Measurements from ENCODE around the gene RNF151. TPM values are rescaled to one million over a fixed set of nuclear protein-coding genes. Genes with fewer than 3 reads are reported as not detected.

The RNF151 gene
- total RNA-seq, 1 experiment from 2014 or later: not detected

DNA sequence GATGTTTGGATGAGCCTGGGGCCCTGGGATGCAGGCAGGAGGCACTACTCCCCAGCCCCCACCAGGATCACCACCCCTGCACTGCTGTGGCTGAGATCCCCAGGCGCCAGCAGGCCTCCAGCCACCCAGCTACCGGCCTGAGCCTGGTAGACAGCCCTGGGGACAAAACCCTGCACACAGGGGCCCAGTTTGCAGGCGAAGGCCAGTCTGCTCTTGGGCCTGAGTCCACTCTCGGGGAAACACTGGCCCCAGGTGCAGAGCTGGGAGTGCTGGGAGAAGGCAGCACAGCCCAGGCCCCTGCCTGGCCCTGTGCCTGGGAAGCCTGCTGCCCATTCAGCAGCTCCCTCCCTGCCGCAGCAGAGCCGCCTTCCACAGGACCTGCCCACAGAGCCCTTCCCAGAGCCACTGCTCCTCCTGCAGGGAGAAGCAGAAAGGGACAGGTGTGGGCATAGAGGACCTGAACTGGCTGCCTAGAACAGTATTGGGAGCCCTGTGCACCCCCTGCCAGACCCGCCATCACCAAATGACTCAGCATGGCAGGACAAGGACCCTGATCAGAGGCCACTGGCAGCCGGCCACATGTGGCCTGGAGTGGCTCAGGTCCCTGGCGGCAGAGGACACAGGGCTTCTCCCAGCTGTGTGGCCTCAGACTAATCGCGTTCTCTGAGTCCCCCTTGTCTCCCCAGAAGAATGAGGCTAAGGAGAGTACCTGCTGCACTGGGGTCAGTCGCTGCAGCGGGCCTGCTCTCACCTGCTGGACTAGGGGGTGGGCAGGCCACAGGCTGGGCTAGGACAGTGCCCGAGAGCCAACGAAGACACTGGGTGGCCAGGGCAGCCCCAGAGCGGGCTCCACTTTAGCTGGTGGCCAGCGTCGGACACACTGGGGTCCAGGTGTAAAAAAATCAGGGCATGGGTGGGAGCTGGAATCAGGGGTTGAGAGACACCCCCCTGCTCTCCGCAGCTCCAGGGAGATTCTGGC, 34.3 kb upstream of the RNF151 start:
- TF ChIP-seq, protein P1, sequence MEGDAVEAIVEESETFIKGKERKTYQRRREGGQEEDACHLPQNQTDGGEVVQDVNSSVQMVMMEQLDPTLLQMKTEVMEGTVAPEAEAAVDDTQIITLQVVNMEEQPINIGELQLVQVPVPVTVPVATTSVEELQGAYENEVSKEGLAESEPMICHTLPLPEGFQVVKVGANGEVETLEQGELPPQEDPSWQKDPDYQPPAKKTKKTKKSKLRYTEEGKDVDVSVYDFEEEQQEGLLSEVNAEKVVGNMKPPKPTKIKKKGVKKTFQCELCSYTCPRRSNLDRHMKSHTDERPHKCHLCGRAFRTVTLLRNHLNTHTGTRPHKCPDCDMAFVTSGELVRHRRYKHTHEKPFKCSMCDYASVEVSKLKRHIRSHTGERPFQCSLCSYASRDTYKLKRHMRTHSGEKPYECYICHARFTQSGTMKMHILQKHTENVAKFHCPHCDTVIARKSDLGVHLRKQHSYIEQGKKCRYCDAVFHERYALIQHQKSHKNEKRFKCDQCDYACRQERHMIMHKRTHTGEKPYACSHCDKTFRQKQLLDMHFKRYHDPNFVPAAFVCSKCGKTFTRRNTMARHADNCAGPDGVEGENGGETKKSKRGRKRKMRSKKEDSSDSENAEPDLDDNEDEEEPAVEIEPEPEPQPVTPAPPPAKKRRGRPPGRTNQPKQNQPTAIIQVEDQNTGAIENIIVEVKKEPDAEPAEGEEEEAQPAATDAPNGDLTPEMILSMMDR (IDR thresholded peaks at IDR 0.05; ENCODE audit: unreplicated experiment): peak; percentile 25
- Mint-ChIP-seq H3K4me1 (ENCODE audit: insufficient read depth, unreplicated experiment) (no peaks in the 10 kb centered on the region), H3K4me3 (ENCODE audit: unreplicated experiment) (no peak overlapping the region), H3K27ac (ENCODE audit: low read depth, unreplicated experiment) (peak overlapping the region; percentile 63), H3K9me3 (ENCODE audit: unreplicated experiment) (no peaks in the 10 kb centered on the region), H3K27me3 (ENCODE audit: insufficient read depth, unreplicated experiment) (no peaks in the 10 kb centered on the region), H3K36me3 (ENCODE audit: insufficient read depth, unreplicated experiment) (peaks cover 12% of the 10 kb centered on the region)
- DNase-seq (ENCODE audit: unreplicated experiment): peak; percentile 39
- no TSS peak for BruUV-seq (replicated peaks)
- CTCF ChIA-PET: interaction anchor here (0.7 to 7.2 kb wide), 2 partner anchors 18 to 66 kb away, joined by 3 to 105 read pairs; no protein-coding TSS in a partner anchor
- POLR2A ChIA-PET: interaction anchor here (0.7 to 0.9 kb wide), 2 partner anchors 67 to 220 kb away, joined by 3 read pairs; no protein-coding TSS in a partner anchor
- intact Hi-C loops (cut with micrococcal nuclease): no loop called here

DNA sequence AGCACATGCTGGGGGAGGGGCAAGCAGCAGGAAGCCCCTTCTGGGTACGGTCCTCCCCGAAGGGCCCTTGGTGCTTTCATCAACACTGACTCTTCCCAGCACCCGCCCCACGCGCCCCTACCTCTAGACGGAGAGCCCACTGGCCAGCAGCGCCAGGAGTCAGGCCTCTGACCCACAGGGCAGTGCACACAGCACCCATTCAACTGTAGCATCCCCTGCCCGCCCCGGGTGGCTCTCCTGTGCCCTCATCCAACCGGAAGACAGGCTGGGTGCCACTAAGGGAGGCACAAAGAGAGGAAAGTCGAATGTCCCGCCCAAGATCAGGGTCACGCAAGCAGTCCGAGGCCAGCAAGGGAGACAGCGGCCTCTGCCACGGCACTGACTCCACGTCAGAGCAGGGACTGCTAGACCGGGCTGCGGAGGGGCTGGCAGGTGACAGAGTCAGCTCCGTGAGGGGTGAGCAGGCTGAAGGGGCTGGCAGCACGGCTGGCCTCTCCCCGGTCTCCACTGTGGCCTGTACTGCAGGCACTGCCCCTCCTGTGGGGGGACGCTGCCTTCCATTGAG, 33.5 kb upstream of the RNF151 start:
- BruUV-seq (replicated peaks): no TSS peak
- no peak overlapping the region for H3K4me3 Mint-ChIP-seq (ENCODE audit: unreplicated experiment)
- peaks cover 18% of the 10 kb centered on the region for H3K36me3 Mint-ChIP-seq (ENCODE audit: insufficient read depth, unreplicated experiment)
- intact Hi-C loops (cut with micrococcal nuclease): no loop called here
- no peaks in the 10 kb centered on the region for H3K27me3 Mint-ChIP-seq (ENCODE audit: insufficient read depth, unreplicated experiment)
- TF ChIP-seq, protein P1 (IDR thresholded peaks at IDR 0.05; ENCODE audit: unreplicated experiment): no peak
- ChIA-PET CTCF (interaction anchor here (7.2 kb wide), 1 partner anchor 67 kb away, joined by 105 read pairs; no protein-coding TSS in a partner anchor), POLR2A (no interaction called here)
- H3K27ac Mint-ChIP-seq (ENCODE audit: low read depth, unreplicated experiment): peak overlapping the region; percentile 63
- H3K4me1 Mint-ChIP-seq (ENCODE audit: insufficient read depth, unreplicated experiment): no peaks in the 10 kb centered on the region
- no peaks in the 10 kb centered on the region for H3K9me3 Mint-ChIP-seq (ENCODE audit: unreplicated experiment)
- no peak for DNase-seq (ENCODE audit: unreplicated experiment)

DNA sequence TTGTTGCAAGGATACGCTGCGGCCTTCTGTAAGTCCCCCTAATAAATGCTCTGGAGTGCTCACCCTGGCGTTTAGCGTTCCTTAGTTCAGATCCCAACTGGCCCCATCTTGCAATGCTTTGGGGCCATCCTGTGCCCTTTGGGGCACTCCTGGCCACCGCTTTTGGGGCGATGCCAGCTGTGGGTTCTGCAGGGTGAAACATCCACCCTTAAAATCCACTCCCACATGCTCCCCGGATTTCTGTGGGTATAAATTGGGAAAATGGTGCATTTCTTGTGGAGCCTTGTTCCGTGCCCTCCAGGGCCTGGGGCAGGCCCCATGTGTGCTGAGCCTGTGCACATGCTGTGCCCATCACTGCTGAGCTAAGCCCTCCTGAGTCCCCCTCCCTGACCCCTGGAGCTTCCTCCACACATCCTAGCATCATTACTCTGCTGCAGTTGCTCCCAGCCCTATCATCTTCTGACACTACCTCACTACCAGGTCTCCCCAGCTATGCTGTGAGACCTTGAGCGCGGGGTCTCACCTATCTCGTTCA, 29.6 kb upstream of the RNF151 start:
- H3K9me3 Mint-ChIP-seq (ENCODE audit: unreplicated experiment): no peaks in the 10 kb centered on the region

More for the DNA sequence above, 29.6 kb upstream of the RNF151 start:
- TF ChIP-seq, protein P1 (IDR thresholded peaks at IDR 0.05; ENCODE audit: unreplicated experiment): no peak
- H3K27ac Mint-ChIP-seq (ENCODE audit: low read depth, unreplicated experiment): no peak overlapping the region
- no TSS peak for BruUV-seq (replicated peaks)
- H3K4me1 Mint-ChIP-seq (ENCODE audit: insufficient read depth, unreplicated experiment): peaks cover 4% of the 10 kb centered on the region
- no peak overlapping the region for H3K4me3 Mint-ChIP-seq (ENCODE audit: unreplicated experiment)
- CTCF ChIA-PET: interaction anchor here (0.7 to 1.3 kb wide), 2 partner anchors 15 to 47 kb away, joined by 3 read pairs; partner anchors contain the start of gene GFER
- H3K27me3 Mint-ChIP-seq (ENCODE audit: insufficient read depth, unreplicated experiment): no peaks in the 10 kb centered on the region
- intact Hi-C loops (cut with micrococcal nuclease): no loop called here
- H3K36me3 Mint-ChIP-seq (ENCODE audit: insufficient read depth, unreplicated experiment): peaks cover 22% of the 10 kb centered on the region
- DNase-seq (ENCODE audit: unreplicated experiment): no peak
- POLR2A ChIA-PET: interaction anchor here (0.6 to 3.2 kb wide), 3 partner anchors 27 to 28 kb away, joined by 3 to 12 read pairs (median 7); partner anchors contain the start of gene RPS2
